Vagina (tissue), 2 donors: ENCODE measurements around the gene SORCS1.

ENCODE experiments used
- CTCF ChIP-seq, 3 experiments: fragments of 450-650 bp in 2 of 3; fragments of 200-600 bp in 1 of 3; sonication (generic) in 1 of 3; IDR thresholded peaks; one replicate each; pipeline ENCODE4 v1.5.1; 2017 to 2019; ENCODE audit warnings: antibody characterized with exemption in 3 of 3, mild to moderate bottlenecking in 2 of 3, moderate library complexity in 2 of 3
- POLR2A ChIP-seq, 2 donors: fragments of 450-650 bp; IDR thresholded peaks; one replicate each; pipeline ENCODE4 v1.6.1; 2017; ENCODE audit warnings: antibody characterized with exemption in 2 of 2, mild to moderate bottlenecking in 2 of 2, moderate library complexity in 2 of 2

DNA sequence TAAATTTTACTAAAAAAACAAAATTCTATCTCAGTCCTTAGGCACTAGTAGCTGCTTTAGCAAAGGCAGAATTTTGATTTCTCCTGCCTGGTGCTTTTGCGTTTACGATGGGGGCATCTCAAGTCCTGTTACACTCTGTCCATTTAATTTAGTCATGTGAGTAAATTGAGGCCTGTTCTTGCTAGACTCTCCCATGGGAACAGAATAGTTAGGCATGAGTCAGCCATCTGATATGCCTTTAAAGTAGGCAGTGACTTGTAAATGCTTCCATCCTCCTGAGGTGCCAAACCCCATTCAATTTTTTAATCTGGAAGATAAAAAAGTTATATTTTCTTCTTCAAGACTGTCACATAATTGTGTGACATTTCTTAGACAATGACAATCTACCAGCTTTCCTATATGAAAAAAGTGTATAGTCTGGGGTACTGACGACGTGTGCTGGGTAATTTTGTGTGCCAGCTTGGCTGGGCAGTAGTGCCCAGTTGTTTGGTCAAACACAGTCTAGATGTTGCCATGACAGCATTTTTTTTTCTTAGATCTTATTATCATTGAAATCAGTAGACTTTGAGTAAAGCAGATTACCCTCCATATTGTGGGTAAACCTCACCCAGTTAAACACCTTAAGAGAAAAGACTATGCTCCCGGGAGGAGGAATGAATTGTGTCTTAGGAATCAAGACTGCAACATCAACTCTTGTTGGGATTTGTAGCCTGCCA is 603.4 kb downstream of the SORCS1 start:
- TF ChIP-seq CTCF (IDR thresholded peaks at IDR 0.05) (no peak), POLR2A (IDR thresholded peaks at IDR 0.05) (no peak)
